ENCODE results near the gene IL12RB1.

- TF ChIP-seq, protein P1, sequence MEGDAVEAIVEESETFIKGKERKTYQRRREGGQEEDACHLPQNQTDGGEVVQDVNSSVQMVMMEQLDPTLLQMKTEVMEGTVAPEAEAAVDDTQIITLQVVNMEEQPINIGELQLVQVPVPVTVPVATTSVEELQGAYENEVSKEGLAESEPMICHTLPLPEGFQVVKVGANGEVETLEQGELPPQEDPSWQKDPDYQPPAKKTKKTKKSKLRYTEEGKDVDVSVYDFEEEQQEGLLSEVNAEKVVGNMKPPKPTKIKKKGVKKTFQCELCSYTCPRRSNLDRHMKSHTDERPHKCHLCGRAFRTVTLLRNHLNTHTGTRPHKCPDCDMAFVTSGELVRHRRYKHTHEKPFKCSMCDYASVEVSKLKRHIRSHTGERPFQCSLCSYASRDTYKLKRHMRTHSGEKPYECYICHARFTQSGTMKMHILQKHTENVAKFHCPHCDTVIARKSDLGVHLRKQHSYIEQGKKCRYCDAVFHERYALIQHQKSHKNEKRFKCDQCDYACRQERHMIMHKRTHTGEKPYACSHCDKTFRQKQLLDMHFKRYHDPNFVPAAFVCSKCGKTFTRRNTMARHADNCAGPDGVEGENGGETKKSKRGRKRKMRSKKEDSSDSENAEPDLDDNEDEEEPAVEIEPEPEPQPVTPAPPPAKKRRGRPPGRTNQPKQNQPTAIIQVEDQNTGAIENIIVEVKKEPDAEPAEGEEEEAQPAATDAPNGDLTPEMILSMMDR (IDR thresholded peaks at IDR 0.05), result no peak
- TF ChIP-seq EZH2 (IDR thresholded peaks at IDR 0.05) (no peak), EZH2phosphoT487 (IDR thresholded peaks at IDR 0.05) (no peak)
Measured at GRCh38 chr19:18102916-18103542, 16.3 kb upstream of the IL12RB1 start.
